ENCODE results near the gene RIN1. TPM values are rescaled to one million over a fixed set of nuclear protein-coding genes. Genes with fewer than 3 reads are reported as not detected.

The RIN1 gene
- total and polyA plus RNA-seq, 9 of the 15 experiments (the other 6 are each of a cell fraction or from before 2014, with no cell fraction given) = 0.01 to 1.2 (median 0.45) TPM; not detected in 1

DNA sequence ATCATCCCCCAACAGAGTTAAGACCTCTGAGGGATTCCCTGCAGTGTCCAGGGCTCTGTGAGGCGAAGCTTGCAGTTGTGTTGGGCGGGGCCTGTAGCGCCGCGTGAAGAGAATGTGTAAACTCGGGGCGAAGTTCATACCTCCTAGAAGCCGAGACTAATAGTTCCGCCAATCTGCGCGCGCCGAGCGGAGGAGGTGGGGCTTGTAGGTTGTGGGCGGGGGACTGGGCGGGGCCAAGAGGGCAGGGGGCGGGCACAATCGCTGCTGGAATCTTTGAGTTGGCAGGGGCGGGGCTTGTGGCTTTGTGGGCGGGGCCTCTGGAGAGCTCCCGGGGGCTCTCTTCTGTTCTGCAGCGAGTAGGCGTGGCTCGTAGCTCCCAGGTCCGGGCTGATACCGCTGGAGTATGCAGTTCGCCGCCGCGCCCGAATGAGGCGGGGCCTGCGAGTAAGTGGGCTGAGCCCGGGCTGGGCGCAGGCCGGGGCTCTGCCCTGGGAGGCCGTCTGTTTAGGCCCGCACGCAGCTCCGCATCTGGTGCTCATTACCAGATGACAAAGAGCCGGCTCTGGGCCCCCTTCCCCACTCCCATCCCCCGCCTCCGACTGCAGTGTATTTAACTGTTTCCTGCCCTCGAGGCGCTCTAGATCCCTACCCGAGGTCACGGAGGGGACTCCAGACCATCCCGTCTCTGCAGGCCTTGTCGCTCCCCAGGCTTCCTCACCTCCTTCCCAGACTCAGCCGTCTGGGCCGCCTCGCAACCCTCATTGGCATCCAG lies 23.5 kb downstream of the RIN1 start (continued):
- TF ChIP-seq, protein P1, sequence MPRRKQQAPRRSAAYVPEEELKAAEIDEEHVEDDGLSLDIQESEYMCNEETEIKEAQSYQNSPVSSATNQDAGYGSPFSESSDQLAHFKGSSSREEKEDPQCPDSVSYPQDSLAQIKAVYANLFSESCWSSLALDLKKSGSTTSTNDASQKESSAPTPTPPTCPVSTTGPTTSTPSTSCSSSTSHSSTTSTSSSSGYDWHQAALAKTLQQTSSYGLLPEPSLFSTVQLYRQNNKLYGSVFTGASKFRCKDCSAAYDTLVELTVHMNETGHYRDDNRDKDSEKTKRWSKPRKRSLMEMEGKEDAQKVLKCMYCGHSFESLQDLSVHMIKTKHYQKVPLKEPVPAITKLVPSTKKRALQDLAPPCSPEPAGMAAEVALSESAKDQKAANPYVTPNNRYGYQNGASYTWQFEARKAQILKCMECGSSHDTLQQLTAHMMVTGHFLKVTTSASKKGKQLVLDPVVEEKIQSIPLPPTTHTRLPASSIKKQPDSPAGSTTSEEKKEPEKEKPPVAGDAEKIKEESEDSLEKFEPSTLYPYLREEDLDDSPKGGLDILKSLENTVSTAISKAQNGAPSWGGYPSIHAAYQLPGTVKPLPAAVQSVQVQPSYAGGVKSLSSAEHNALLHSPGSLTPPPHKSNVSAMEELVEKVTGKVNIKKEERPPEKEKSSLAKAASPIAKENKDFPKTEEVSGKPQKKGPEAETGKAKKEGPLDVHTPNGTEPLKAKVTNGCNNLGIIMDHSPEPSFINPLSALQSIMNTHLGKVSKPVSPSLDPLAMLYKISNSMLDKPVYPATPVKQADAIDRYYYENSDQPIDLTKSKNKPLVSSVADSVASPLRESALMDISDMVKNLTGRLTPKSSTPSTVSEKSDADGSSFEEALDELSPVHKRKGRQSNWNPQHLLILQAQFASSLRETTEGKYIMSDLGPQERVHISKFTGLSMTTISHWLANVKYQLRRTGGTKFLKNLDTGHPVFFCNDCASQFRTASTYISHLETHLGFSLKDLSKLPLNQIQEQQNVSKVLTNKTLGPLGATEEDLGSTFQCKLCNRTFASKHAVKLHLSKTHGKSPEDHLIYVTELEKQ (CRISPR knock-in tag; IDR thresholded peaks at IDR 0.05) = no peak
- TF ChIP-seq ELF2 (CRISPR knock-in tag; IDR thresholded peaks at IDR 0.05) (no peak), ZNF174 (CRISPR knock-in tag; IDR thresholded peaks at IDR 0.05) (no peak), ZNF436 (CRISPR knock-in tag; IDR thresholded peaks at IDR 0.05) (no peak), JUN (IDR thresholded peaks at IDR 0.05; ENCODE audit: borderline replicate concordance, low read depth, low read length) (0 out of 2 replicates have a peak, but pooled peaks have one; percentile 15), JUN (CRISPR knock-in tag; IDR thresholded peaks at IDR 0.05; ENCODE audit: borderline replicate concordance) (no peak), ZNF384 (IDR thresholded peaks at IDR 0.05; ENCODE audit: low read depth, low read length) (no peak), KAT8 (IDR thresholded peaks at IDR 0.05; ENCODE audit: low read depth) (no peak), MEIS2 (IDR thresholded peaks at IDR 0.05; ENCODE audit: partially characterized antibody) (no peak), HLTF (IDR thresholded peaks at IDR 0.05) (no peak), TRIM24 (IDR thresholded peaks at IDR 0.05) (no peak)
- TF ChIP-seq, protein P2, sequence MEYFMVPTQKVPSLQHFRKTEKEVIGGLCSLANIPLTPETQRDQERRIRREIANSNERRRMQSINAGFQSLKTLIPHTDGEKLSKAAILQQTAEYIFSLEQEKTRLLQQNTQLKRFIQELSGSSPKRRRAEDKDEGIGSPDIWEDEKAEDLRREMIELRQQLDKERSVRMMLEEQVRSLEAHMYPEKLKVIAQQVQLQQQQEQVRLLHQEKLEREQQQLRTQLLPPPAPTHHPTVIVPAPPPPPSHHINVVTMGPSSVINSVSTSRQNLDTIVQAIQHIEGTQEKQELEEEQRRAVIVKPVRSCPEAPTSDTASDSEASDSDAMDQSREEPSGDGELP (CRISPR knock-in tag; IDR thresholded peaks at IDR 0.05; ENCODE audit: borderline replicate concordance) = peak; percentile 1; the same call in 1 of the 2 replicates
- TF ChIP-seq, protein P3, sequence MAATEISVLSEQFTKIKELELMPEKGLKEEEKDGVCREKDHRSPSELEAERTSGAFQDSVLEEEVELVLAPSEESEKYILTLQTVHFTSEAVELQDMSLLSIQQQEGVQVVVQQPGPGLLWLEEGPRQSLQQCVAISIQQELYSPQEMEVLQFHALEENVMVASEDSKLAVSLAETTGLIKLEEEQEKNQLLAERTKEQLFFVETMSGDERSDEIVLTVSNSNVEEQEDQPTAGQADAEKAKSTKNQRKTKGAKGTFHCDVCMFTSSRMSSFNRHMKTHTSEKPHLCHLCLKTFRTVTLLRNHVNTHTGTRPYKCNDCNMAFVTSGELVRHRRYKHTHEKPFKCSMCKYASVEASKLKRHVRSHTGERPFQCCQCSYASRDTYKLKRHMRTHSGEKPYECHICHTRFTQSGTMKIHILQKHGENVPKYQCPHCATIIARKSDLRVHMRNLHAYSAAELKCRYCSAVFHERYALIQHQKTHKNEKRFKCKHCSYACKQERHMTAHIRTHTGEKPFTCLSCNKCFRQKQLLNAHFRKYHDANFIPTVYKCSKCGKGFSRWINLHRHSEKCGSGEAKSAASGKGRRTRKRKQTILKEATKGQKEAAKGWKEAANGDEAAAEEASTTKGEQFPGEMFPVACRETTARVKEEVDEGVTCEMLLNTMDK (IDR thresholded peaks at IDR 0.05; ENCODE audit: borderline replicate concordance, insufficient read depth, low read depth, low read length, poor library complexity, severe bottlenecking) = no peak
- TF ChIP-seq, protein P4, sequence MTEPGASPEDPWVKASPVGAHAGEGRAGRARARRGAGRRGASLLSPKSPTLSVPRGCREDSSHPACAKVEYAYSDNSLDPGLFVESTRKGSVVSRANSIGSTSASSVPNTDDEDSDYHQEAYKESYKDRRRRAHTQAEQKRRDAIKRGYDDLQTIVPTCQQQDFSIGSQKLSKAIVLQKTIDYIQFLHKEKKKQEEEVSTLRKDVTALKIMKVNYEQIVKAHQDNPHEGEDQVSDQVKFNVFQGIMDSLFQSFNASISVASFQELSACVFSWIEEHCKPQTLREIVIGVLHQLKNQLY (CRISPR knock-in tag; conservative IDR thresholded peaks at IDR 0.05) = no peak
- TF ChIP-seq, protein P5, sequence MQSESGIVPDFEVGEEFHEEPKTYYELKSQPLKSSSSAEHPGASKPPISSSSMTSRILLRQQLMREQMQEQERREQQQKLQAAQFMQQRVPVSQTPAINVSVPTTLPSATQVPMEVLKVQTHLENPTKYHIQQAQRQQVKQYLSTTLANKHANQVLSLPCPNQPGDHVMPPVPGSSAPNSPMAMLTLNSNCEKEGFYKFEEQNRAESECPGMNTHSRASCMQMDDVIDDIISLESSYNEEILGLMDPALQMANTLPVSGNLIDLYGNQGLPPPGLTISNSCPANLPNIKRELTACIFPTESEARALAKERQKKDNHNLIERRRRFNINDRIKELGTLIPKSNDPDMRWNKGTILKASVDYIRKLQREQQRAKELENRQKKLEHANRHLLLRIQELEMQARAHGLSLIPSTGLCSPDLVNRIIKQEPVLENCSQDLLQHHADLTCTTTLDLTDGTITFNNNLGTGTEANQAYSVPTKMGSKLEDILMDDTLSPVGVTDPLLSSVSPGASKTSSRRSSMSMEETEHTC (IDR thresholded peaks at IDR 0.05) = no peak
- TF ChIP-seq, protein P6, sequence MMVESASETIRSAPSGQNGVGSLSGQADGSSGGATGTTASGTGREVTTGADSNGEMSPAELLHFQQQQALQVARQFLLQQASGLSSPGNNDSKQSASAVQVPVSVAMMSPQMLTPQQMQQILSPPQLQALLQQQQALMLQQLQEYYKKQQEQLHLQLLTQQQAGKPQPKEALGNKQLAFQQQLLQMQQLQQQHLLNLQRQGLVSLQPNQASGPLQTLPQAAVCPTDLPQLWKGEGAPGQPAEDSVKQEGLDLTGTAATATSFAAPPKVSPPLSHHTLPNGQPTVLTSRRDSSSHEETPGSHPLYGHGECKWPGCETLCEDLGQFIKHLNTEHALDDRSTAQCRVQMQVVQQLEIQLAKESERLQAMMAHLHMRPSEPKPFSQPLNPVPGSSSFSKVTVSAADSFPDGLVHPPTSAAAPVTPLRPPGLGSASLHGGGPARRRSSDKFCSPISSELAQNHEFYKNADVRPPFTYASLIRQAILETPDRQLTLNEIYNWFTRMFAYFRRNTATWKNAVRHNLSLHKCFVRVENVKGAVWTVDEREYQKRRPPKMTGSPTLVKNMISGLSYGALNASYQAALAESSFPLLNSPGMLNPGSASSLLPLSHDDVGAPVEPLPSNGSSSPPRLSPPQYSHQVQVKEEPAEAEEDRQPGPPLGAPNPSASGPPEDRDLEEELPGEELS (CRISPR knock-in tag; IDR thresholded peaks at IDR 0.05; ENCODE audit: borderline replicate concordance) = no peak

Measured in K562 (cell line).